Gastroesophageal sphincter (tissue), 4 donors: ENCODE results near the gene SPG21. TPM values are rescaled to one million over a fixed set of nuclear protein-coding genes. Genes with fewer than 3 reads are reported as not detected.
"Not testable (repeated sequence)": the region's sequence is repeated elsewhere in the genome, so short reads cannot be mapped to it uniquely, and the experiment has no call there.

ENCODE experiments used
- ATAC-seq: fragments of 150-250 bp; one replicate; pipeline ENCODE4 v1.9.1; 2016; ENCODE audit warnings: mild to moderate bottlenecking, moderate library complexity
- H3K27ac ChIP-seq, 4 donors: fragments of 200-600 bp; sonication (generic) in 3 of 4; 1 replicate in 3 of 4; 2 replicates in 1 of 4; pipeline ENCODE4 v1.5.1; 2016 to 2019
- H3K27me3 ChIP-seq: fragments of 200-600 bp; sonication (generic); one replicate; pipeline ENCODE4 v1.5.1; 2019
- H3K36me3 ChIP-seq, 2 donors: fragments of 200-600 bp; sonication (generic); one replicate each; pipeline ENCODE4 v1.5.1; 2019; ENCODE audit warnings: control low read depth in 1 of 2
- H3K4me1 ChIP-seq, 3 donors: fragments of 200-600 bp; sonication (generic); 1 replicate in 2 of 3; 2 replicates in 1 of 3; pipeline ENCODE4 v1.5.1; 2016 to 2019; ENCODE audit warnings: control low read depth in 2 of 3
- H3K4me3 ChIP-seq, 2 donors: fragments of 200-600 bp; sonication (generic); one replicate each; pipeline ENCODE4 v1.5.1; 2019; ENCODE audit warnings: mild to moderate bottlenecking in 1 of 2, moderate library complexity in 1 of 2
- H3K9me3 ChIP-seq, 3 donors: fragments of 200-600 bp; sonication (generic); one replicate each; pipeline ENCODE4 v1.5.1; 2017 to 2019; ENCODE audit warnings: control low read depth in 2 of 3
- EP300 ChIP-seq: sonication (generic); formaldehyde crosslinking; IDR thresholded peaks from one replicate; pipeline ENCODE4 v1.6.1; 2017; ENCODE audit warnings: antibody characterized with exemption, mild to moderate bottlenecking
- POLR2A ChIP-seq, 2 donors: fragments of 450-650 bp; IDR thresholded peaks; one replicate each; pipeline ENCODE4 v1.6.1; 2017; ENCODE audit warnings: antibody characterized with exemption in 2 of 2, mild to moderate bottlenecking in 2 of 2, moderate library complexity in 1 of 2
- POLR2AphosphoS5 ChIP-seq: sonication (generic); formaldehyde crosslinking; IDR thresholded peaks from one replicate; pipeline ENCODE4 v1.6.1; 2017; ENCODE audit warnings: antibody characterized with exemption
- WGBS, 2 donors: methylation state at CpG; one replicate each; pipeline ENCODE4 v1.1.5; 2018; ENCODE audit warnings: low coverage in 1 of 2; 5-methylcytosine and 5-hydroxymethylcytosine counted together
- total RNA-seq, 4 donors: library from RNA; depleted of rRNA; stranded (reverse); fragments of >200 nt; gene quantifications; one replicate each; pipeline ENCODE4 v1.1.0, GENCODE V29; 2016
- TF ChIP-seq, protein P1 (sequence below), 4 experiments: fragments of 200-600 bp in 2 of 4; fragments of 450-650 bp in 2 of 4; sonication (generic) in 1 of 4; IDR thresholded peaks; one replicate each; pipeline ENCODE4 v1.5.1; 2017 to 2019; ENCODE audit warnings: antibody characterized with exemption in 4 of 4, mild to moderate bottlenecking in 2 of 4, moderate library complexity in 2 of 4

The SPG21 gene
- total RNA-seq, 4 donors from 2014 or later: 79.1 to 94.9 (median 86.9) TPM

DNA sequence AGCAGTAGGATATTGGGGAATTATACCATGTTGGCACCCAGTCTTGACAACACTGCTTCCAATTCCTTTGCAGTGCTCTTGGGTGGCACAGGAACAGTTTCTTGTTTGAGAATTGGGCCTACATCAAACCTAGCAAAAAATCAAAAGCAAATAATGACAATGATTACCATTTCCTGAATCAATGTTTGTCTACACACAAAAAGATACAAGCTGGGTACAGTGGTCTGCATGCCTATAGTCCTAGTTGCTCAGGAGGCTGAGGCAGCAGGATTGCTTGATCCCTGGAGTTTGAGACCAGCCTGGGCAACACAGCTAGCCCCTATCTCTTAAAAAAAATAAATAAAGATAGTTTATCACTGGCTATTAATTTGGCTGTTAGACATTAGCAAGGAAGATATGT is 31.8 kb upstream of the SPG21 start:
- Histone ChIP-seq H3K9me3 (no peaks in the 10 kb centered on the region), H3K4me3 (no peak overlapping the region), H3K27ac (no peak overlapping the region), H3K36me3 (peaks cover 0 to 82% of the 10 kb centered on the region in 2 donors), H3K4me1 (no peaks in the 10 kb centered on the region), H3K27me3 (no peaks in the 10 kb centered on the region)
- no peak for TF ChIP-seq POLR2AphosphoS5
- no peak for TF ChIP-seq POLR2A (IDR thresholded peaks at IDR 0.05)
- TF ChIP-seq, protein P1, sequence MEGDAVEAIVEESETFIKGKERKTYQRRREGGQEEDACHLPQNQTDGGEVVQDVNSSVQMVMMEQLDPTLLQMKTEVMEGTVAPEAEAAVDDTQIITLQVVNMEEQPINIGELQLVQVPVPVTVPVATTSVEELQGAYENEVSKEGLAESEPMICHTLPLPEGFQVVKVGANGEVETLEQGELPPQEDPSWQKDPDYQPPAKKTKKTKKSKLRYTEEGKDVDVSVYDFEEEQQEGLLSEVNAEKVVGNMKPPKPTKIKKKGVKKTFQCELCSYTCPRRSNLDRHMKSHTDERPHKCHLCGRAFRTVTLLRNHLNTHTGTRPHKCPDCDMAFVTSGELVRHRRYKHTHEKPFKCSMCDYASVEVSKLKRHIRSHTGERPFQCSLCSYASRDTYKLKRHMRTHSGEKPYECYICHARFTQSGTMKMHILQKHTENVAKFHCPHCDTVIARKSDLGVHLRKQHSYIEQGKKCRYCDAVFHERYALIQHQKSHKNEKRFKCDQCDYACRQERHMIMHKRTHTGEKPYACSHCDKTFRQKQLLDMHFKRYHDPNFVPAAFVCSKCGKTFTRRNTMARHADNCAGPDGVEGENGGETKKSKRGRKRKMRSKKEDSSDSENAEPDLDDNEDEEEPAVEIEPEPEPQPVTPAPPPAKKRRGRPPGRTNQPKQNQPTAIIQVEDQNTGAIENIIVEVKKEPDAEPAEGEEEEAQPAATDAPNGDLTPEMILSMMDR (IDR thresholded peaks at IDR 0.05): no peak
- TF ChIP-seq EP300: no peak
- ATAC-seq: no peak

DNA sequence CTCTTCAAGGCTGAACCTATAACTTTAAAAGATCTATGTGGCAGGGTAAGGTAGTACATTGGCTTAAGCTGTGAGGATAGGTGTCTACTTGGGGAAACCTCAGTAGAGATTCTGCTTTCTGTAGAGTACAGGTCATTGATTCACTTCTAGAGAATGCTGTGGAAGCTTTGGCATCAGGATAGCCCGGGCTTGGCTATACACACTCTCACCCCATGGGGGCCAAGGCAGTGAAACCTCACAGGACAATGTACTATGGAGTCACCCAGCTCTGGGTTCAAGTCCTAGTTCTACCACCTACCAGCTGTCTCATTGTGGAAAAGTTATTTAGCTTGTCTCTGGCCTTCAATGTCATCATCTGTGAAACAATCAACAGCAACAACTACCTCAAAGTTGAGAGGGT is 30.7 kb upstream of the SPG21 start:
- no peak for ATAC-seq
- Histone ChIP-seq H3K27me3 (no peaks in the 10 kb centered on the region), H3K9me3 (no peaks in the 10 kb centered on the region), H3K4me3 (no peak overlapping the region), H3K36me3 (peaks cover 0 to 82% of the 10 kb centered on the region in 2 donors), H3K4me1 (no peaks in the 10 kb centered on the region), H3K27ac (no peak overlapping the region)
- TF ChIP-seq POLR2A (IDR thresholded peaks at IDR 0.05): no peak
- TF ChIP-seq POLR2AphosphoS5: no peak
- TF ChIP-seq, protein P1 (IDR thresholded peaks at IDR 0.05): no peak
- TF ChIP-seq EP300: no peak
- 80 to 88% methylated on average over 1 of the region's 1 CpG for WGBS, 2 donors

DNA sequence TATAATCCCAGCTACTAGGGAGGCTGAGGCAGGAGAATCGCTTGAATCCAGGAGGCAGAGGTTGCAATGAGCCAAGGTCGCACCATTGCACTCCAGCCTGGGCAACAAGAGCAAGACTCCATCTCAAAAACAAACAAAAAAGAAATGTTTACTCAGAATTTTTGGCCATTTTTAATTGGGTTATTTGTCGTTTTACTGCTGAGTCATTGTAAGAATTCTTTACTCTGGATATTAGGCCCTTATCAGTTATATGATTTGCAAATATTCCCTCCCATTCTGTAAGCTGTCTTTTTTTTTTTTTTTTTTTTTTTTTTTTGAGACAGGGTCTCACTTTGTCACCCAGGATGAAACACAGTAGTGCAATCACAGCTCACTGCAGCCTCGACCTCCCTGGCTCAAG is 21.5 kb upstream of the SPG21 start:
- H3K27ac ChIP-seq, ATAC-seq, H3K4me1 ChIP-seq, H3K9me3 ChIP-seq, H3K4me3 ChIP-seq, H3K27me3 ChIP-seq: not testable (repeated sequence)
- peaks cover 0 to 79% of the 10 kb centered on the region in 2 donors for H3K36me3 ChIP-seq
- WGBS, 2 donors: 53 to 83% methylated on average over 2 to 3 of the region's 4 CpGs

DNA sequence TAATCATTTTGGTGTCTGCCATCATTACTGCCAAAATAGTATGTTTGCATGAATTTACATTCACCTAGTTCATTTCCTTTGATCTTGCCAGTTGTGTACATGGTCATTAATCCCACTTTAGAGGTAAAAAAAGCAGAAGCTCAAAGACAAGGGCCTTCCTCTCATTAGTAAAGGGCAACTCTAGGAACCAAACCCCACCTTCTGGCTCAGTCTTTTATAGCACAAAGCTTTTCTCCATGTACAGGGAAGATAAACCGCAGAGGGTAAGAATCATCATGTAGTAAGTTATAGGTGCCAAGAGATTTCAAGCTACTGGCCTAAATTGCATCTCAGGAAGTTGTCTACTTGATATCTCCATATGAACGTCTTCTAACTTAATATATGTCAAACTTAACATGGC is 19.3 kb upstream of the SPG21 start:
- 44 to 58% methylated on average over 2 of the region's 2 CpGs for WGBS, 2 donors
- TF ChIP-seq, protein P1 (IDR thresholded peaks at IDR 0.05): no peak
- TF ChIP-seq POLR2A (IDR thresholded peaks at IDR 0.05) (no peak), POLR2AphosphoS5 (no peak), EP300 (no peak)
- no peaks in the 10 kb centered on the region for H3K4me1 ChIP-seq
- H3K27me3 ChIP-seq: no peaks in the 10 kb centered on the region
- peaks cover 0 to 79% of the 10 kb centered on the region in 2 donors for H3K36me3 ChIP-seq
- H3K4me3 ChIP-seq: no peak overlapping the region
- no peak for ATAC-seq
- H3K27ac ChIP-seq: no peak overlapping the region
- peaks cover 0 to 9% (median 0%) of the 10 kb centered on the region in 3 donors for H3K9me3 ChIP-seq

GRCh38 chr15:65006876-65007275 is 17.2 kb upstream of the SPG21 start:
- Histone ChIP-seq H3K36me3 (peaks cover 0 to 79% of the 10 kb centered on the region in 2 donors), H3K4me3 (no peak overlapping the region), H3K27ac (no peak overlapping the region), H3K27me3 (no peaks in the 10 kb centered on the region), H3K9me3 (no peaks in the 10 kb centered on the region), H3K4me1 (no peaks in the 10 kb centered on the region)
- 83 to 100% methylated on average over 1 to 2 of the region's 3 CpGs for WGBS, 2 donors
- no peak for ATAC-seq
- TF ChIP-seq POLR2AphosphoS5 (no peak), EP300 (no peak), POLR2A (IDR thresholded peaks at IDR 0.05) (no peak)
- TF ChIP-seq, protein P1 (IDR thresholded peaks at IDR 0.05): no peak
